Fibroblast of lung (primary cell): ENCODE measurements around the gene TCP10L.

Experiments
- CTCF ChIP-seq, 2 donors: IDR thresholded peaks in 1 of 2; conservative IDR thresholded peaks in 1 of 2; 1 replicate in 1 of 2; 2 replicates in 1 of 2; pipeline ENCODE4 v1.5.1; 2011 to 2012; ENCODE audit warnings: low read length in 2 of 2, control low read depth in 1 of 2, inconsistent platforms in 1 of 2, low read depth in 1 of 2, mild to moderate bottlenecking in 1 of 2
- EZH2 ChIP-seq: IDR thresholded peaks from 2 replicates; pipeline ENCODE4 v1.5.1; 2012; ENCODE audit warnings: low read length, control low read depth, mild to moderate bottlenecking; ENCODE audit errors: missing control alignments

DNA sequence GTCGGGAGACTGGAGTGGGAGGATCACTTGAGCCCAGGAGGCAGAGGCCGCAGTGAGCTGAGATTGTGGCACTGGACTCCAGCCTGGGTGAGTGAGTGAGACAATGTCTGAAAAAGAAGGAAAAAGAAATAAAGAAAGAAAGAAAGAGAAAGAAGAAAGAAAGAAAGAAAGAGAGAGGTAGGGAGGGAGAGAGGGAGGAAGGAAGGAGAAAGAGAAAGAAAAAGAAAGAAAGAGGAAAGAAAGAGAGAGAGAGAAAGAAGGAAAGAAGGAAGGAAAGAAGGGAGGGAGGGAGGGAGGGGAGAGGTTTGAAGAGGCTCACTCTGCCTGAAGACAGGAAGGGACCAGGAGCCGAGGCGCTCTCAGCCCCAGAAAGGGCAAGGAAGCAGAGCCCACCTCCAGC is 4.8 kb upstream of the TCP10L start:
- no peak for TF ChIP-seq EZH2
- TF ChIP-seq CTCF (conservative IDR thresholded peaks at IDR 0.05 in 1 of 2, IDR thresholded peaks at IDR 0.05 in 1 of 2; ENCODE audit: low read depth in 1 of 2, low read length in 2 of 2): no peak
